KOPT-K1 (cell line): ENCODE measurements around the gene POLR2B.
"Not testable (repeated sequence)": the region's sequence is repeated elsewhere in the genome, so short reads cannot be mapped to it uniquely, and the experiment has no call there.

Source experiments
- H3K27ac ChIP-seq: fragments of 200-600 bp; sonication (generic); 2 replicates; pipeline ENCODE4 v1.5.1; 2016; ENCODE audit warnings: antibody characterized with exemption, mild to moderate bottlenecking, low read depth, low read length; ENCODE audit not compliant: poor library complexity, severe bottlenecking
- H3K36me3 ChIP-seq: fragments of 200-600 bp; sonication (generic); 2 replicates; pipeline ENCODE4 v1.5.1; 2017; ENCODE audit warnings: antibody characterized with exemption, mild to moderate bottlenecking, low read length, moderate library complexity; ENCODE audit not compliant: insufficient read depth
- H3K9me3 ChIP-seq: fragments of 200-600 bp; sonication (generic); 2 replicates; pipeline ENCODE4 v1.5.1; 2017; ENCODE audit warnings: antibody characterized with exemption, low read length, mild to moderate bottlenecking; ENCODE audit not compliant: insufficient read depth, poor library complexity, severe bottlenecking

The POLR2B gene

GRCh38 chr4:56978750-56979303, at the start of gene POLR2B:
Gene POLR2B, plus strand, starts transcription at chr4:56978896. Its CDS starts 90 bp downstream, at chr4:56978986.
- Histone ChIP-seq H3K9me3 (peaks cover 6% of the 10 kb centered on the region), H3K27ac (peak within 1 kb of the TSS; percentile 92), H3K36me3 (peaks cover 47% of the 10 kb centered on the region)

GRCh38 chr4:56930638-56931037, 48.1 kb upstream of the POLR2B start:
- no peak overlapping the region for H3K27ac ChIP-seq
- H3K36me3 ChIP-seq = peaks cover 94% of the 10 kb centered on the region
- H3K9me3 ChIP-seq = no peaks in the 10 kb centered on the region

GRCh38 chr4:56931924-56932323, 46.8 kb upstream of the POLR2B start:
- H3K9me3 ChIP-seq = no peaks in the 10 kb centered on the region
- H3K27ac ChIP-seq = no peak overlapping the region
- H3K36me3 ChIP-seq = peaks cover 99% of the 10 kb centered on the region

GRCh38 chr4:56937262-56937661, 41.4 kb upstream of the POLR2B start:
- Histone ChIP-seq H3K9me3 (no peaks in the 10 kb centered on the region), H3K36me3 (peaks cover 68% of the 10 kb centered on the region), H3K27ac (no peak overlapping the region)

GRCh38 chr4:56939826-56940225, 38.9 kb upstream of the POLR2B start:
- H3K9me3 ChIP-seq, H3K27ac ChIP-seq: not testable (repeated sequence)
- peaks cover 43% of the 10 kb centered on the region for H3K36me3 ChIP-seq

- Histone ChIP-seq H3K9me3 (no peaks in the 10 kb centered on the region), H3K36me3 (peaks cover 37% of the 10 kb centered on the region), H3K27ac (no peak overlapping the region)
Measured at GRCh38 chr4:56940403-56940802, 38.3 kb upstream of the POLR2B start.

- peaks cover 32% of the 10 kb centered on the region for H3K36me3 ChIP-seq
- H3K27ac ChIP-seq = no peak overlapping the region
- H3K9me3 ChIP-seq = no peaks in the 10 kb centered on the region
Measured at GRCh38 chr4:56940971-56941370, 37.7 kb upstream of the POLR2B start.

GRCh38 chr4:56941403-56941802, 37.3 kb upstream of the POLR2B start:
- Histone ChIP-seq H3K27ac (no peak overlapping the region), H3K36me3 (peaks cover 27% of the 10 kb centered on the region), H3K9me3 (no peaks in the 10 kb centered on the region)

- no peak overlapping the region for H3K27ac ChIP-seq
- H3K9me3 ChIP-seq = no peaks in the 10 kb centered on the region
- H3K36me3 ChIP-seq = no peaks in the 10 kb centered on the region
Measured at GRCh38 chr4:56953680-56954520, 24.8 kb upstream of the POLR2B start.

GRCh38 chr4:56958111-56958517, 20.6 kb upstream of the POLR2B start:
- Histone ChIP-seq H3K36me3 (peaks cover 31% of the 10 kb centered on the region), H3K27ac (no peak overlapping the region), H3K9me3 (no peaks in the 10 kb centered on the region)

- no peak overlapping the region for H3K27ac ChIP-seq
- H3K36me3 ChIP-seq = peaks cover 41% of the 10 kb centered on the region
Measured at GRCh38 chr4:56959100-56959499, 19.6 kb upstream of the POLR2B start.

GRCh38 chr4:56961107-56961500, 17.6 kb upstream of the POLR2B start:
- H3K9me3 ChIP-seq = no peaks in the 10 kb centered on the region
- H3K27ac ChIP-seq = no peak overlapping the region
- H3K36me3 ChIP-seq = peaks cover 61% of the 10 kb centered on the region

More at GRCh38 chr4:56959100-56959499, 19.6 kb upstream of the POLR2B start:
- H3K9me3 ChIP-seq = no peaks in the 10 kb centered on the region

GRCh38 chr4:56971383-56971782, 7.3 kb upstream of the POLR2B start:
- Histone ChIP-seq H3K27ac (no peak overlapping the region), H3K9me3 (peaks cover 21% of the 10 kb centered on the region), H3K36me3 (peaks cover 88% of the 10 kb centered on the region)

- Histone ChIP-seq H3K9me3 (peaks cover 21% of the 10 kb centered on the region), H3K36me3 (peaks cover 78% of the 10 kb centered on the region), H3K27ac (no peak overlapping the region)
Measured at GRCh38 chr4:56972389-56972788, 6.3 kb upstream of the POLR2B start.

- H3K36me3 ChIP-seq = peaks cover 74% of the 10 kb centered on the region
- no peak overlapping the region for H3K27ac ChIP-seq
Measured at GRCh38 chr4:56972809-56973208, 5.9 kb upstream of the POLR2B start.

GRCh38 chr4:56973336-56973735, 5.4 kb upstream of the POLR2B start:
- Histone ChIP-seq H3K27ac (no peak overlapping the region), H3K9me3 (peaks cover 21% of the 10 kb centered on the region), H3K36me3 (peaks cover 69% of the 10 kb centered on the region)

More at GRCh38 chr4:56972809-56973208, 5.9 kb upstream of the POLR2B start:
- peaks cover 21% of the 10 kb centered on the region for H3K9me3 ChIP-seq
